Endometrial microvascular endothelial cells (primary cell): ENCODE measurements around the gene CCSER1. TPM values are rescaled to one million over a fixed set of nuclear protein-coding genes. Genes with fewer than 3 reads are reported as not detected.
"Not testable (repeated sequence)": the region's sequence is repeated elsewhere in the genome, so short reads cannot be mapped to it uniquely, and the experiment has no call there.

Source experiments
- in situ Hi-C: cut with HindIII; loops from 2 replicates; pipeline ENCODE4 v1.10.0; 2017; ENCODE audit warnings: low sequenced_read_pairs, low pct_unique_long_range_greater_than_20kb; ENCODE audit errors: inconsistent ontology term
- total RNA-seq: library from RNA; depleted of rRNA; stranded (reverse); fragments of >200 nt; gene quantifications from one replicate; pipeline ENCODE4 v1.2.3, GENCODE V29; 2015; ENCODE audit errors: inconsistent ontology term

CCSER1 gene
- total RNA-seq, 1 donor from 2014 or later = 2.0 TPM

GRCh38 chr4:91317434-91317833 is 1190.2 kb downstream of the CCSER1 start:
- in situ Hi-C loops = no loop called here

GRCh38 chr4:91319556-91320268 is 1192.5 kb downstream of the CCSER1 start:
- in situ Hi-C loops = no loop called here

GRCh38 chr4:91322961-91323360 is 1195.8 kb downstream of the CCSER1 start:
- in situ Hi-C loops = no loop called here

GRCh38 chr4:91325495-91325894 is 1198.3 kb downstream of the CCSER1 start:
- in situ Hi-C loops = no loop called here

- in situ Hi-C loops = not testable (repeated sequence)
Observed at GRCh38 chr4:91326167-91326566, 1199.0 kb downstream of the CCSER1 start.

GRCh38 chr4:91330555-91331137 is 1203.5 kb downstream of the CCSER1 start:
- in situ Hi-C loops = no loop called here

GRCh38 chr4:91340822-91341221 is 1213.6 kb downstream of the CCSER1 start:
- in situ Hi-C loops = no loop called here

GRCh38 chr4:91345632-91346031 is 1218.4 kb downstream of the CCSER1 start:
- in situ Hi-C loops = no loop called here

GRCh38 chr4:91356496-91356895 is 1229.3 kb downstream of the CCSER1 start:
- in situ Hi-C loops = not testable (repeated sequence)

- in situ Hi-C loops = not testable (repeated sequence)
Observed at GRCh38 chr4:91358016-91358415, 1230.8 kb downstream of the CCSER1 start.

- in situ Hi-C loops = not testable (repeated sequence)
Observed at GRCh38 chr4:91358621-91359020, 1231.4 kb downstream of the CCSER1 start.

- in situ Hi-C loops = no loop called here
Observed at GRCh38 chr4:91359041-91360031, 1232.1 kb downstream of the CCSER1 start.

GRCh38 chr4:91362125-91362524 is 1234.9 kb downstream of the CCSER1 start:
- in situ Hi-C loops = no loop called here

- in situ Hi-C loops = no loop called here
Observed at GRCh38 chr4:91366554-91366953, 1239.4 kb downstream of the CCSER1 start.

- in situ Hi-C loops = no loop called here
Observed at GRCh38 chr4:91369116-91369515, 1241.9 kb downstream of the CCSER1 start.

- in situ Hi-C loops = no loop called here
Observed at GRCh38 chr4:91373546-91373945, 1246.4 kb downstream of the CCSER1 start.

GRCh38 chr4:91405431-91405830 is 1278.2 kb downstream of the CCSER1 start:
- in situ Hi-C loops = not testable (repeated sequence)

GRCh38 chr4:91422011-91422410 is 1294.8 kb downstream of the CCSER1 start:
- in situ Hi-C loops = no loop called here

- in situ Hi-C loops = no loop called here
Observed at GRCh38 chr4:91426725-91427124, 1299.5 kb downstream of the CCSER1 start.
